ENCODE data around the gene PIAS4. TPM values are rescaled to one million over a fixed set of nuclear protein-coding genes. Genes with fewer than 3 reads are reported as not detected.

PIAS4 gene
- total and polyA plus RNA-seq, 2 of the 13 experiments (the other 11 are each of a cell fraction or from before 2014, with no cell fraction given), result 9.0 to 20.1 TPM

GRCh38 chr19:4016486-4016885 is 8.9 kb downstream of the PIAS4 start:
- ChIA-PET CTCF (ENCODE audit: low intra/inter-chr PET ratio, low total read pairs) (no interaction called here), POLR2A (no interaction called here)
- BruUV-seq (replicated peaks), result no TSS peak
- ATAC-seq (no peak), FAIRE-seq (no peak), DNase-seq (ENCODE audit: low spot score) (no peak)
- Histone ChIP-seq H4K20me1 (ENCODE audit: insufficient read depth, low read length) (no peaks in the 10 kb centered on the region), H3K79me2 (ENCODE audit: insufficient read depth, low read length) (peaks cover 10% of the 10 kb centered on the region), H3K4me3 (replicated peaks in 1 of 3; ENCODE audit: insufficient read depth in 1 of 3, low read depth in 2 of 3, low read length in 3 of 3) (no peak overlapping the region), H3K9ac (ENCODE audit: insufficient read depth, low read depth, low read length) (no peak overlapping the region), H3K4me1 (ENCODE audit: insufficient read depth, low read length) (no peaks in the 10 kb centered on the region), H3K27ac (ENCODE audit: extremely low read length, insufficient read depth, low read length) (no peak overlapping the region), H3K4me2 (ENCODE audit: low read depth, low read length) (no peak overlapping the region), H2AFZ (ENCODE audit: low read length) (no peak overlapping the region), H3K27me3 (ENCODE audit: control insufficient read depth in 1 of 2, insufficient read depth in 2 of 2, low read length in 2 of 2) (no peaks in the 10 kb centered on the region), H3K36me3 (replicated peaks in 1 of 2; ENCODE audit: control insufficient read depth in 1 of 2, insufficient read depth in 2 of 2, low read length in 2 of 2) (peaks cover 19 to 30% of the 10 kb centered on the region in 2 experiments; a peak in 4 of 5 replicates), H3K9me3 (ENCODE audit: low read length) (no peaks in the 10 kb centered on the region)
- in situ Hi-C loops (cut with HindIII; ENCODE audit: extremely low pct_ligation_motif_present, low pct_unique_long_range_greater_than_20kb) (no loop called here), intact Hi-C loops (cut with micrococcal nuclease; ENCODE audit: unreplicated experiment) (no loop called here)
- WGBS (ENCODE audit: low lambda C conversion rate), result 95% methylated on average over 9 of the region's 12 CpGs
- no peak for TF ChIP-seq ZNF264 (CRISPR knock-in tag; IDR thresholded peaks at IDR 0.05)
- no peak for TF ChIP-seq ZBTB38 (CRISPR knock-in tag; IDR thresholded peaks at IDR 0.05)
- no peak for TF ChIP-seq UBTF (CRISPR knock-in tag; IDR thresholded peaks at IDR 0.05)
- TF ChIP-seq MEF2D (CRISPR knock-in tag; IDR thresholded peaks at IDR 0.05), result no peak
- TF ChIP-seq ISL2 (CRISPR knock-in tag; IDR thresholded peaks at IDR 0.05), result no peak
- no peak for TF ChIP-seq CTCF (CRISPR knock-in tag; IDR thresholded peaks at IDR 0.05)
- no peak for TF ChIP-seq ZC3H4 (CRISPR knock-in tag; IDR thresholded peaks at IDR 0.05; ENCODE audit: borderline replicate concordance)
- no peak for TF ChIP-seq SOX6 (IDR thresholded peaks at IDR 0.05)
- TF ChIP-seq SOX6 (CRISPR knock-in tag; IDR thresholded peaks at IDR 0.05), result no peak
- TF ChIP-seq ZNF468 (CRISPR knock-in tag; IDR thresholded peaks at IDR 0.05), result no peak

Measured in HepG2 (cell line).